Measurements from ENCODE around the gene SLC7A11.

GRCh38 chr4:138234248-138234647 is 7.9 kb downstream of the SLC7A11 start:
- TF ChIP-seq, protein P1, sequence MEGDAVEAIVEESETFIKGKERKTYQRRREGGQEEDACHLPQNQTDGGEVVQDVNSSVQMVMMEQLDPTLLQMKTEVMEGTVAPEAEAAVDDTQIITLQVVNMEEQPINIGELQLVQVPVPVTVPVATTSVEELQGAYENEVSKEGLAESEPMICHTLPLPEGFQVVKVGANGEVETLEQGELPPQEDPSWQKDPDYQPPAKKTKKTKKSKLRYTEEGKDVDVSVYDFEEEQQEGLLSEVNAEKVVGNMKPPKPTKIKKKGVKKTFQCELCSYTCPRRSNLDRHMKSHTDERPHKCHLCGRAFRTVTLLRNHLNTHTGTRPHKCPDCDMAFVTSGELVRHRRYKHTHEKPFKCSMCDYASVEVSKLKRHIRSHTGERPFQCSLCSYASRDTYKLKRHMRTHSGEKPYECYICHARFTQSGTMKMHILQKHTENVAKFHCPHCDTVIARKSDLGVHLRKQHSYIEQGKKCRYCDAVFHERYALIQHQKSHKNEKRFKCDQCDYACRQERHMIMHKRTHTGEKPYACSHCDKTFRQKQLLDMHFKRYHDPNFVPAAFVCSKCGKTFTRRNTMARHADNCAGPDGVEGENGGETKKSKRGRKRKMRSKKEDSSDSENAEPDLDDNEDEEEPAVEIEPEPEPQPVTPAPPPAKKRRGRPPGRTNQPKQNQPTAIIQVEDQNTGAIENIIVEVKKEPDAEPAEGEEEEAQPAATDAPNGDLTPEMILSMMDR (IDR thresholded peaks at IDR 0.05) = no peak
- TF ChIP-seq POLR2AphosphoS5 (IDR thresholded peaks at IDR 0.05) = no peak
